GM21447 (cell line): Measurements from ENCODE around the gene UACA.
"Not testable (repeated sequence)": the region's sequence is repeated elsewhere in the genome, so short reads cannot be mapped to it uniquely, and the experiment has no call there.

Experiments
- ATAC-seq: cut with Tn5 transposase; IDR thresholded peaks from one replicate; pipeline ENCODE4 v1.9.1; 2021; ENCODE audit not compliant: unreplicated experiment

UACA gene

GRCh38 chr15:70753101-70753829 lies 10.1 kb downstream of the UACA start:
- ATAC-seq = no peak

- no peak for ATAC-seq
Measured at GRCh38 chr15:70752193-70752635, 11.1 kb downstream of the UACA start.

GRCh38 chr15:70750203-70750869 lies 13.0 kb downstream of the UACA start:
- no peak for ATAC-seq

- no peak for ATAC-seq
Measured at GRCh38 chr15:70748281-70748747, 15.0 kb downstream of the UACA start.

- not testable (repeated sequence) for ATAC-seq
Measured at GRCh38 chr15:70746598-70746997, 16.8 kb downstream of the UACA start.

GRCh38 chr15:70742928-70743327 lies 20.4 kb downstream of the UACA start:
- no peak for ATAC-seq

- no peak for ATAC-seq
Measured at GRCh38 chr15:70741677-70742293, 21.6 kb downstream of the UACA start.

GRCh38 chr15:70741107-70741531 lies 22.2 kb downstream of the UACA start:
- ATAC-seq = no peak

GRCh38 chr15:70735040-70735439 lies 28.3 kb downstream of the UACA start:
- ATAC-seq = not testable (repeated sequence)

- ATAC-seq = no peak
Measured at GRCh38 chr15:70729164-70729563, 34.2 kb downstream of the UACA start.

GRCh38 chr15:70726753-70727152 lies 36.6 kb downstream of the UACA start:
- no peak for ATAC-seq

GRCh38 chr15:70723927-70724326 lies 39.4 kb downstream of the UACA start:
- no peak for ATAC-seq

- no peak for ATAC-seq
Measured at GRCh38 chr15:70723122-70723422, 40.3 kb downstream of the UACA start.

GRCh38 chr15:70722266-70723121 lies 40.9 kb downstream of the UACA start:
- no peak for ATAC-seq

GRCh38 chr15:70720228-70721016 lies 42.9 kb downstream of the UACA start:
- no peak for ATAC-seq

- no peak for ATAC-seq
Measured at GRCh38 chr15:70717237-70717793, 46.0 kb downstream of the UACA start.

- ATAC-seq = no peak
Measured at GRCh38 chr15:70715840-70716485, 47.4 kb downstream of the UACA start.

- no peak for ATAC-seq
Measured at GRCh38 chr15:70714565-70714964, 48.8 kb downstream of the UACA start.

GRCh38 chr15:70714015-70714414 lies 49.3 kb downstream of the UACA start:
- no peak for ATAC-seq

- no peak for ATAC-seq
Measured at GRCh38 chr15:70712271-70712670, 51.1 kb downstream of the UACA start.
